ENCODE data around the gene KIAA0825. TPM values are rescaled to one million over a fixed set of nuclear protein-coding genes. Genes with fewer than 3 reads are reported as not detected.

Gene KIAA0825
- total RNA-seq, 2 experiments from 2014 or later, result 0.68 to 0.69 TPM

DNA sequence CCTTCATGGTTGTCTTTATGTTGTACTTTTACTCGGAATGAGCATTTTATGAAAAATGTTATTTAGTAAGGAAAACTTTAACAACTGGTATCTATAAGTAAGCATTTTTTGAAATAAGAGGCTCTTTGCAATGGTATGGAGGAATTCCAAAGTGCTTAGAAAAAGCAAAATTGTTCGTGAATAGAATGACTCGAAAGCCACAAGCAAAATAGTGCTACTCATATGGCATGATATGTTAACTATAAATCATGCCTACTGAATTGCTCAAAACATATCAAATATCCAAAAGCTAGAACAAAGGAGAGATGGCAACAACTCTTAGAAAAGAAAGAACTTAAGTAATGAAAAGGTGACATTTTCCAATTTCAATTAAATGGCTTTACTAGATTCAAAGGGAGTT, 216.3 kb downstream of the KIAA0825 start:
- CTCF ChIA-PET, result no interaction called here
- Mint-ChIP-seq H3K36me3 (no peaks in the 10 kb centered on the region), H3K9me3 (no peaks in the 10 kb centered on the region), H3K4me1 (ENCODE audit: low read depth) (no peaks in the 10 kb centered on the region), H3K4me3 (no peak overlapping the region), H3K27ac (no peak overlapping the region), H3K27me3 (no peaks in the 10 kb centered on the region)
- intact Hi-C loops (cut with micrococcal nuclease), result no loop called here
- POLR2A ChIA-PET, result no interaction called here
- DNase-seq, result no peak

DNA sequence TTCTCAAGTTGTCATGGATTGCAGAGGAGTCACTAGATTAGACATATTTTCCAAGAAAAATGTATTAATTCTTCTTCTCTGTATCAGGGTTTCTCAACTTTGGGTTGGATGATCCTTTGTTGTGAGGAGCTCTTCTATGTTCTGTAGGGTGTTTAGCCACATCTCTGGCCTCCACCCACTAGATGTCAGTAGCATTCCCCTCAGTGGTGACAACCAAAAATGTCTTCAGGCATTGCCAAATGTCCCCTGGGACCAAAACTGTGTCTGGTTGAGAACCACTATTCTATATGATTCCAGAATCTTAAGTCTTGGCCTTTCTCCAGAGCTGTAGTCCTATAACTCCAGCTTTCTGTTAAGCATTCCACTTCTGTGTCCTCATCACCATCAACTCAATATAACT, 220.9 kb downstream of the KIAA0825 start:
- no peak for DNase-seq
- Mint-ChIP-seq H3K27ac (no peak overlapping the region), H3K4me1 (ENCODE audit: low read depth) (no peaks in the 10 kb centered on the region), H3K27me3 (no peaks in the 10 kb centered on the region), H3K36me3 (no peaks in the 10 kb centered on the region), H3K4me3 (no peak overlapping the region), H3K9me3 (no peaks in the 10 kb centered on the region)
- intact Hi-C loops (cut with micrococcal nuclease), result no loop called here
- ChIA-PET POLR2A (no interaction called here), CTCF (interaction anchor here (0.6 kb wide), 1 partner anchor 127 kb away, joined by 3 read pairs; no protein-coding TSS in a partner anchor)

DNA sequence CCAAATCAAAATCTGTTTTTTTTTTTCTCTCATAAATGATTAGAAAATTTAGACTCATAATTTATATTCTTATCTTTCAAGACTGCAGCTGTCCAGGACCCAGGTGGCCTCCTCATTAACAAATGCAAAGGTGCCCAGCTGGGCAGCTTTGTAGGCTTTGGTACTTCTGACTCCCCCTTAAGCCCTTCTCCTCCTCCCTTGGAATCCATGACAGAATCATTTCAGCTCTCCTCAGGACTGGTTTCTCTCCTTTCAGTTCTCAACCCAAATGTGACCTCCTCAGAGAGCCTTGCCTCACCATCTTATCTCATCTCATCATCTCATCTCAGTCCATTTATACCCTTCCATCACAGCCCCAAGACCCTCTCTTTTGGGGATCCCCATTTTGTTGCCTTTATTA, 221.7 kb downstream of the KIAA0825 start:
- DNase-seq, result no peak
- Mint-ChIP-seq H3K4me3 (no peak overlapping the region), H3K27ac (no peak overlapping the region), H3K36me3 (no peaks in the 10 kb centered on the region), H3K4me1 (ENCODE audit: low read depth) (no peaks in the 10 kb centered on the region), H3K27me3 (no peaks in the 10 kb centered on the region), H3K9me3 (no peaks in the 10 kb centered on the region)
- intact Hi-C loops (cut with micrococcal nuclease), result no loop called here
- ChIA-PET POLR2A (no interaction called here), CTCF (no interaction called here)

DNA sequence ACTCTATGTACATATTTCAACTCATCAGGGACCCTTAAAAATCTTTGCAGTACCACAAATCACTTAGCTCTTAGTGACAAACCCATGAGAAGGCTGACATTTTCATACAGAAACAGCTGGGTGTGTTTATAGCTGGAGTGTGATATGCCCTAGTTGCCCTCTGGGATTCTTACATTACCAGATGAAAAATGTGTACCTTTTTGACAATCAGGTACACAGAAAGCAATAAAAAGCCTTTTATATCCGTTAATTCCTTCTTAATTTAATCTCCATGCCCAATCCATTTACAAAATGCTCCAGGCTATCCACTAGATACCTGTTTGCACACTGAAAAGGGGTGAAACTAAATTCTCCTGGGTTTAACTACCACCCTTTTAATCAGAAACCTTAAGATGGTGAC, 222.9 kb downstream of the KIAA0825 start:
- H3K36me3 Mint-ChIP-seq, result no peaks in the 10 kb centered on the region
- intact Hi-C loops (cut with micrococcal nuclease), result no loop called here
- ChIA-PET CTCF (no interaction called here), POLR2A (no interaction called here)
- H3K4me3 Mint-ChIP-seq, result no peak overlapping the region
- no peaks in the 10 kb centered on the region for H3K4me1 Mint-ChIP-seq (ENCODE audit: low read depth)
- no peaks in the 10 kb centered on the region for H3K9me3 Mint-ChIP-seq
- no peak for DNase-seq
- H3K27me3 Mint-ChIP-seq, result no peaks in the 10 kb centered on the region
- no peak overlapping the region for H3K27ac Mint-ChIP-seq

DNA sequence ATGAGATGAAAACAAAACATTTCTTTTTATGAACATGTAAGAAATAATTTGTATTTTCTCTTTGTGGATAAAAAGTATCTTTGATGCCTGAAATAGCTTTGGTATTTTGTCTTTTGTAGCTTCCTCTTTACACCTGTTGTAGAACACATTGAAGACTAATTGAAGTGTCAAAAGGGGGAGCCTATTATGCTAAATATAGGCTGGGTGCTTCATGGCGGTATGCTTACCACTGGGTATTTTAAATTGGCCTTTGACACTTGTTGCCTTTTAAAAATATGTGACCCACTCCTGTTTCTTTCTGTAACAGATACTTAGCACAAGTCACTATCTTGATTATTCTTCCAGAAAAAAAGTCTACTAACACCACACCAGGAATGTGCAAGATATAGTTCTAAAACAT, 226.4 kb downstream of the KIAA0825 start:
- Mint-ChIP-seq H3K9me3 (no peaks in the 10 kb centered on the region), H3K36me3 (no peaks in the 10 kb centered on the region), H3K27ac (no peak overlapping the region), H3K4me3 (no peak overlapping the region), H3K4me1 (ENCODE audit: low read depth) (peaks cover 7% of the 10 kb centered on the region), H3K27me3 (no peaks in the 10 kb centered on the region)
- intact Hi-C loops (cut with micrococcal nuclease), result no loop called here
- DNase-seq, result no peak
- CTCF ChIA-PET, result no interaction called here
- POLR2A ChIA-PET, result no interaction called here

DNA sequence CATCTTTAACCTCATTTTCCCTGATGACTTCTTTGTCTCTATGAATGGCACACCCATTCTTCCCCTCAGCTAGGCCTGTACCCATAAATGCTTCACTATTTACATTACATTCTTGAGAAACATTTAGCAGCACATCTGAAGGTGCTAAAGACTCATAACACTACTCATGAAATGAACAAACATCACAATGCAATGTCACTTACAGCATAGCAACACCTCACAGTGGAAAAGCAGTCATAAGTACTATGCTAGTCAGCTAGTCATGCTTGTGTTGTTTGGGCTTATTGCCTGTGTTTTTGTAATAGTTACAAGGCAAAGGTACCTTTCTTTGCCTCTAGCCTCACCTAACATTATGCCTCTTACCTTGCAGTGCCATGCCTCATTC, 228.9 kb downstream of the KIAA0825 start:
- peaks cover 7% of the 10 kb centered on the region for H3K4me1 Mint-ChIP-seq (ENCODE audit: low read depth)

DNA sequence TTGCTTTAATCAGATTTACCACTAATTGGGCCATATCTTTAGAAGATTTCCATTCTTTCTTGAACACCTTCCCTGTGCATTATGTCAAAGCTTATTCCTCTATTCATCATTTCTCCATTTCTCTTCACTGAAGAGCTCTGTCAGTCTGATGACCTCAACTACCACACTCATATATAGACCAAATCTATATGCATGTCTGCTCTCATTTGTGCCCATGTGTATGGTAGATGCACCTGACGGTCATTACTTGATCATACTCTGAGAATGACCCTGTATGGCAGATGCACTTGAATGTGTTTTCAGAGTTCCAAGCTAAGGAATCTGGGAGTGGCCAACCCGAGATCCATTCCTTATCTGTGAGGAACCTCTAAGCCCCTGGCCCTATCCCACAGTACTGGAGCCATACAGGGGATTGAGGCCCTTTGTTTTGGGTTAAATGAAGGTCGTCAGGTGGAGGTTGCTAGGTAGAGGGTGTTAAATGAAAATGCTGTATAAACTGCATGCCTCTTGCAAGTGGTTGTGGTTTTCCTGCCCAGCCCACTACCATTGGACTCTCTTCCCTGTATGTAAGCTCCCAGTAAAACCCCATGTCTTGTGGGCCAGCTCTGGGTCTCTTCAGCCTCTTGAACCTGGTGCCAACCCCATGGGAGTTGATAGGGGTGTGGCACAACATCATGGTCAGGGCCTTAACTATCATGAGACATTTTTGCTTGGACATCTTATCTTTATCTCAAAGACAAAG, 229.5 kb downstream of the KIAA0825 start:
- Mint-ChIP-seq H3K36me3 (no peaks in the 10 kb centered on the region), H3K27ac (no peak overlapping the region), H3K4me1 (ENCODE audit: low read depth) (peaks cover 7% of the 10 kb centered on the region), H3K27me3 (no peaks in the 10 kb centered on the region), H3K4me3 (no peak overlapping the region), H3K9me3 (no peaks in the 10 kb centered on the region)
- CTCF ChIA-PET, result interaction anchor here (1.2 kb wide), 1 partner anchor 349 kb away, joined by 3 read pairs; no protein-coding TSS in a partner anchor
- intact Hi-C loops (cut with micrococcal nuclease), result loop anchor here (5.0 kb wide), 1 partner anchor 188 kb away; no protein-coding TSS in a partner anchor
- POLR2A ChIA-PET, result no interaction called here
- peak; percentile 11 for DNase-seq

More for the DNA sequence above, 228.9 kb downstream of the KIAA0825 start:
- intact Hi-C loops (cut with micrococcal nuclease), result loop anchor here (5.0 kb wide), 1 partner anchor 188 kb away; no protein-coding TSS in a partner anchor
- Mint-ChIP-seq H3K4me3 (no peak overlapping the region), H3K27me3 (no peaks in the 10 kb centered on the region), H3K36me3 (no peaks in the 10 kb centered on the region), H3K27ac (no peak overlapping the region), H3K9me3 (no peaks in the 10 kb centered on the region)
- ChIA-PET CTCF (interaction anchor here (1.2 kb wide), 1 partner anchor 348 kb away, joined by 3 read pairs; no protein-coding TSS in a partner anchor), POLR2A (no interaction called here)
- DNase-seq, result no peak

DNA sequence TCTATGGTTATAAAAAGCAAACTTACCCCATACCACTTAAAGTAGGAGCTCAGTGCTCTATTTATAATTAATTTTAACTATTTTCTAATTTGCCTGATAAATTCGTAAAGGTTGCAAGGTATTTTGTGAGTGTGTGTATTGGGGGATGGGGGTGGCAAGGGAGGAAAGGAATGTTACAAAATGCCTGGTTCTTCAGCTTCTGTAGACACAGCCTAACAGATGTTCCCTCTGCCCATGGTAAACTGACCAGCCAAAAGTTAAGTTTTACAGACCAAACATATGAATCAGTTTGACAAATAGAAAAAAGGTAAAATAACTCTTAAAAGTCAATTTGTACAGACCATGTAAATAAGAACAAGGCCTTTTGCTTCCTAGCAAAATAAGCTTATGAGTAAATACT, 232.6 kb downstream of the KIAA0825 start:
- intact Hi-C loops (cut with micrococcal nuclease), result loop anchor here (5.0 kb wide), 1 partner anchor 192 kb away; no protein-coding TSS in a partner anchor
- no peak for DNase-seq
- CTCF ChIA-PET, result no interaction called here
- no peaks in the 10 kb centered on the region for H3K36me3 Mint-ChIP-seq
- H3K9me3 Mint-ChIP-seq, result no peaks in the 10 kb centered on the region
- H3K27me3 Mint-ChIP-seq, result no peaks in the 10 kb centered on the region
- H3K27ac Mint-ChIP-seq, result no peak overlapping the region
- POLR2A ChIA-PET, result no interaction called here
- peaks cover 7% of the 10 kb centered on the region for H3K4me1 Mint-ChIP-seq (ENCODE audit: low read depth)
- H3K4me3 Mint-ChIP-seq, result no peak overlapping the region

DNA sequence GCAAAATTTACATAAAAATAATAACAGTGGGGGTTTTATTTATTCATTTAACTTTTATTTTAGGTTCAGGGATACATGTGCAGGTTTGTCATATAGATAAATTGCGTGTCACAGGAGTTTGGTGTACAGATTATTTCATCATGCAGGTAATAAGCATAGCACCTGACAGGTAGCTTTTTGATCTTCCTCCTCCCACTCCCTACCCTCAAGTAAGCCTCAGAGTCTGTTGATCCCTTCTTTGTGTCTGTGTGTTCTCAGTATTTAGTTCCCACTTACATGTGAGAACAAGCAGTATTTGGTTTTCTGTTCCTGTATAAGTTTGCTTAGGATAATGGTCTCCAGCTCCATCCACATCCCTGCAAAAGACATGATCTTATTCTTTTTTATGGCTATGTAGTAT, 240.3 kb downstream of the KIAA0825 start:
- Mint-ChIP-seq H3K4me3 (no peak overlapping the region), H3K4me1 (ENCODE audit: low read depth) (no peaks in the 10 kb centered on the region), H3K9me3 (no peaks in the 10 kb centered on the region), H3K27ac (no peak overlapping the region), H3K36me3 (no peaks in the 10 kb centered on the region), H3K27me3 (no peaks in the 10 kb centered on the region)
- POLR2A ChIA-PET, result no interaction called here
- intact Hi-C loops (cut with micrococcal nuclease), result no loop called here
- DNase-seq, result no peak
- CTCF ChIA-PET, result no interaction called here

DNA sequence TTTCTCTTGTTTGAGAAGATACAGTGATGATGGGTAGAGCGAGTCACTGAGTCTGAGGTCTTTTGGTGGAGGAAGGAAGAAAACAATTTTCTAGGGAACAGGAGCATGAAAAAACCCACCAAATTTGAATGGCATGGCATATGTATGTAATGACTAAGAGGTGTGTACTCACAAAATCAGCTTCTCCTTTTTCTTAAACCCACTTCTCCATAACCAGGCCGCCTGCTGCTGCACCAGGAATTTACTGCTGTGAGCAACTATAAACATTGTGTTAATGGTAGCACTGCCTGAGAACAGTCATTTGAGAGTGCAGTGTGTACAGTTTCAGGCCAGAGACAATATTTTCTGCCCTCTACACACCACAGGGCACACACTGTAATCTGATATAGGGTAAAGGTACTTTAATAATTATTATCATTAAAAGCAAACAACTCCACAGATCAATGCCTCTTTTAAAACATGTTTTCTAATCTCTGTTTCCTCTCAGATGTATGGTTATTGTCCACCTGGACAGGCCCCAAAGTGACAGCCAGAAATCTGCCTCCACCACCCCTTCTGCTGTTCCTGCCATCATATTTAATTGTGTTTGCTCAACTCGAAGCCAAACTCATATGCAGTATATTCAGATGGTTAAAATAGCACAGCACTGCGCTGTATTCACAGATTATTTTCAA, 241.6 kb downstream of the KIAA0825 start:
- Mint-ChIP-seq H3K9me3 (no peaks in the 10 kb centered on the region), H3K27me3 (no peaks in the 10 kb centered on the region), H3K36me3 (no peaks in the 10 kb centered on the region), H3K27ac (no peak overlapping the region), H3K4me1 (ENCODE audit: low read depth) (no peaks in the 10 kb centered on the region), H3K4me3 (no peak overlapping the region)
- DNase-seq, result no peak
- CTCF ChIA-PET, result no interaction called here
- intact Hi-C loops (cut with micrococcal nuclease), result no loop called here
- POLR2A ChIA-PET, result no interaction called here

DNA sequence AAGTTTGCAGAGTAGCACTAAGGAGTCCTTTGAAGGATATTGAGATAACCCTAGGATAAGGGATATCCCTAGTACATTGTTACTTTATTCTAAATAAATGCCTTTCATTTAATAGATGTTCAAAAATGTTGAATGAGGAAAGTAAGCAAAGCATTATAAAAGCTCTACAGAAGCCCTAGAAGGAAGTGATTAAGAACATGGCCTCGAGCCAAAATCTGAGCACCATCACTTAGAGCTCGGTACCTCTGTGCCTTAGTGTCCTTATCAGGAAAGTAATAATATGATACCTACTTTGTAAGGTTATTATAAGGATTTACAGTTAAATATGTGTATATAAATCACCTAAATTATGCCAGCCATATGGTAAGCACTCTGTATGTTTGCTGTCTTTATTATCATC, 242.6 kb downstream of the KIAA0825 start:
- Mint-ChIP-seq H3K4me3 (no peak overlapping the region), H3K4me1 (ENCODE audit: low read depth) (no peaks in the 10 kb centered on the region), H3K27ac (no peak overlapping the region), H3K27me3 (no peaks in the 10 kb centered on the region), H3K36me3 (no peaks in the 10 kb centered on the region), H3K9me3 (no peaks in the 10 kb centered on the region)
- intact Hi-C loops (cut with micrococcal nuclease), result no loop called here
- ChIA-PET CTCF (no interaction called here), POLR2A (no interaction called here)
- DNase-seq, result no peak

DNA sequence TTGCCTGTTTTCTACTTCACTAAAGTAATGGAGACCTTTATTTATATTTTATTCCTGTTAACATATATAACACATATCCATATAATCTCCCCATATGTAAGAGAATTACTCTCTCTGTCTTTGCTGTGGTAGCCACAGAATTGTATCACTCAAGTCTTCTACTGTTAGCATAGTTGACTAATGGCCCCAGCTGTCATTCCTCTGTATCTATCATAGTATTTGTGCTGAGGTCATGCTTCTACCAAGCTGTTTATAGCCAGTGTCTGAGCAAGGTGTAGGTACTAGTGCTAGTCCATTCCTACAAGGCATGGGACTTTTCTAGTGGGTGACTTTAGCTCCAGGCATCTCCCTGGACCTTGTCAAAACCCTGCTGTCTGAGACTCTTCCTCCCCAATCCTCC, 244.1 kb downstream of the KIAA0825 start:
- intact Hi-C loops (cut with micrococcal nuclease), result no loop called here
- no peaks in the 10 kb centered on the region for H3K27me3 Mint-ChIP-seq
- no peaks in the 10 kb centered on the region for H3K9me3 Mint-ChIP-seq
- no peak for DNase-seq
- H3K4me3 Mint-ChIP-seq, result no peak overlapping the region
- CTCF ChIA-PET, result no interaction called here
- POLR2A ChIA-PET, result no interaction called here
- H3K27ac Mint-ChIP-seq, result no peak overlapping the region
- H3K36me3 Mint-ChIP-seq, result no peaks in the 10 kb centered on the region
- no peaks in the 10 kb centered on the region for H3K4me1 Mint-ChIP-seq (ENCODE audit: low read depth)

DNA sequence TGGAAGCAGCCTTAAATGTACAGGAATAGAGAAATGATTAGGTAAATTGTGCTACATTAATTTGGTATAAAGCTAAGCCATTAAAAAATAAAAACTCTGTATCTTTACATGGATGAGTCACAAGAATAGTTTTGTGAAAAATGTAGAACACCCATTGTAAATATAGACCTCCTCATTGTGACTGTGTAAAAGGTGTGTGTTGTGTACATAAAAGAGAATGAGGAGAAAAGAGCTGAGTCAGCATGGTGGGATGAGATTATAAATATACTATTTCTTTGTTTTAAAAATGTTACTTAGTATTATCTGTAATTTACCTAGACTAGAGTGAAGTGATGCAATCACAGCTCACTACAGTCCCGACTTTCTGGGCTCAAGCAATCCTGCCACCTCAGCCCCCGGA, 250.5 kb downstream of the KIAA0825 start:
- Mint-ChIP-seq H3K4me3 (no peak overlapping the region), H3K9me3 (no peaks in the 10 kb centered on the region), H3K27ac (no peak overlapping the region), H3K36me3 (no peaks in the 10 kb centered on the region), H3K27me3 (no peaks in the 10 kb centered on the region), H3K4me1 (ENCODE audit: low read depth) (no peaks in the 10 kb centered on the region)
- ChIA-PET CTCF (no interaction called here), POLR2A (no interaction called here)
- intact Hi-C loops (cut with micrococcal nuclease), result no loop called here
- no peak for DNase-seq

All from activated CD4-positive, alpha-beta memory T cell treated with anti-CD3 and anti-CD28 coated beads for 36 hours (primary cell).